ENCODE measurements around the gene RGPD6.
A peak's percentile ranks its signal among the peaks of the same experiment; 100 is the strongest.
"Not testable (repeated sequence)": the region's sequence is repeated elsewhere in the genome, so short reads cannot be mapped to it uniquely, and the experiment has no call there.

Gene RGPD6

GRCh38 chr2:110576763-110577416 is at the start of gene RGPD6:
RGPD6 (minus strand) TSS chr2:110577222; CDS start chr2:110577024, 198 bp downstream.
- DNase-seq (ENCODE audit: extremely low spot score, insufficient read length, low read depth); FAIRE-seq: not testable (repeated sequence)

GRCh38 chr2:110619326-110619939 is 42.4 kb upstream of the RGPD6 start:
- FAIRE-seq = not testable (repeated sequence)

GRCh38 chr2:110613927-110614326 is 36.9 kb upstream of the RGPD6 start:
- FAIRE-seq = not testable (repeated sequence)

More at GRCh38 chr2:110619326-110619939, 42.4 kb upstream of the RGPD6 start:
- DNase-seq (ENCODE audit: extremely low spot score, insufficient read length, low read depth) = not testable (repeated sequence)

GRCh38 chr2:110610613-110611250 is 33.7 kb upstream of the RGPD6 start:
- not testable (repeated sequence) for DNase-seq (ENCODE audit: extremely low spot score, insufficient read length, low read depth); FAIRE-seq

More at GRCh38 chr2:110613927-110614326, 36.9 kb upstream of the RGPD6 start:
- DNase-seq (ENCODE audit: extremely low spot score, insufficient read length, low read depth) = not testable (repeated sequence)

- not testable (repeated sequence) for DNase-seq (ENCODE audit: extremely low spot score, insufficient read length, low read depth); FAIRE-seq
Observed at GRCh38 chr2:110609843-110610612, 33.0 kb upstream of the RGPD6 start.

GRCh38 chr2:110608788-110609502 is 31.9 kb upstream of the RGPD6 start:
- not testable (repeated sequence) for DNase-seq (ENCODE audit: extremely low spot score, insufficient read length, low read depth); FAIRE-seq

GRCh38 chr2:110605057-110605456 is 28.0 kb upstream of the RGPD6 start:
- not testable (repeated sequence) for DNase-seq (ENCODE audit: extremely low spot score, insufficient read length, low read depth); FAIRE-seq

GRCh38 chr2:110603917-110604591 is 27.0 kb upstream of the RGPD6 start:
- FAIRE-seq; DNase-seq (ENCODE audit: extremely low spot score, insufficient read length, low read depth): not testable (repeated sequence)

- DNase-seq (ENCODE audit: extremely low spot score, insufficient read length, low read depth); FAIRE-seq: not testable (repeated sequence)
Observed at GRCh38 chr2:110602139-110602538, 25.1 kb upstream of the RGPD6 start.

GRCh38 chr2:110591973-110592372 is 15.0 kb upstream of the RGPD6 start:
- DNase-seq (ENCODE audit: extremely low spot score, insufficient read length, low read depth) = not testable (repeated sequence)

GRCh38 chr2:110589677-110590330 is 12.8 kb upstream of the RGPD6 start:
- not testable (repeated sequence) for DNase-seq (ENCODE audit: extremely low spot score, insufficient read length, low read depth); FAIRE-seq

More at GRCh38 chr2:110591973-110592372, 15.0 kb upstream of the RGPD6 start:
- FAIRE-seq = not testable (repeated sequence)

- not testable (repeated sequence) for DNase-seq (ENCODE audit: extremely low spot score, insufficient read length, low read depth); FAIRE-seq
Observed at GRCh38 chr2:110588520-110588919, 11.5 kb upstream of the RGPD6 start.

GRCh38 chr2:110579216-110579965 is 2.4 kb upstream of the RGPD6 start:
- DNase-seq (ENCODE audit: extremely low spot score, insufficient read length, low read depth) = not testable (repeated sequence)

GRCh38 chr2:110578429-110578828 is 1.4 kb upstream of the RGPD6 start:
- not testable (repeated sequence) for FAIRE-seq; DNase-seq (ENCODE audit: extremely low spot score, insufficient read length, low read depth)

More at GRCh38 chr2:110579216-110579965, 2.4 kb upstream of the RGPD6 start:
- FAIRE-seq = not testable (repeated sequence)

- FAIRE-seq = peak; percentile 39
Observed at GRCh38 chr2:110499755-110500377, 77.2 kb downstream of the RGPD6 start.

GRCh38 chr2:110496027-110496426 is 81.0 kb downstream of the RGPD6 start:
- not testable (repeated sequence) for FAIRE-seq; DNase-seq (ENCODE audit: extremely low spot score, insufficient read length, low read depth)

More at GRCh38 chr2:110499755-110500377, 77.2 kb downstream of the RGPD6 start:
- DNase-seq (ENCODE audit: extremely low spot score, insufficient read length, low read depth) = not testable (repeated sequence)

GRCh38 chr2:110494488-110494887 is 82.5 kb downstream of the RGPD6 start:
- FAIRE-seq; DNase-seq (ENCODE audit: extremely low spot score, insufficient read length, low read depth): not testable (repeated sequence)

Data from GM18507 (cell line).